Choroid plexus epithelial cell (primary cell): ENCODE measurements around the gene RASL10A.

Source experiments
- DNase-seq: peaks from one replicate; pipeline ENCODE4 v3.0.0-alpha.2; 2010; ENCODE audit warnings: low read depth
- H3K4me3 ChIP-seq: 2 replicates; pipeline ENCODE4 v1.5.1; 2011; ENCODE audit warnings: low read depth, mild to moderate bottlenecking, control low read depth, low read length, moderate library complexity
- TF ChIP-seq, protein P1 (sequence below): conservative IDR thresholded peaks from 2 replicates; pipeline ENCODE4 v1.5.1; 2011; ENCODE audit warnings: low read depth, mild to moderate bottlenecking, control low read depth, inconsistent platforms, low read length, moderate library complexity

The RASL10A gene

DNA sequence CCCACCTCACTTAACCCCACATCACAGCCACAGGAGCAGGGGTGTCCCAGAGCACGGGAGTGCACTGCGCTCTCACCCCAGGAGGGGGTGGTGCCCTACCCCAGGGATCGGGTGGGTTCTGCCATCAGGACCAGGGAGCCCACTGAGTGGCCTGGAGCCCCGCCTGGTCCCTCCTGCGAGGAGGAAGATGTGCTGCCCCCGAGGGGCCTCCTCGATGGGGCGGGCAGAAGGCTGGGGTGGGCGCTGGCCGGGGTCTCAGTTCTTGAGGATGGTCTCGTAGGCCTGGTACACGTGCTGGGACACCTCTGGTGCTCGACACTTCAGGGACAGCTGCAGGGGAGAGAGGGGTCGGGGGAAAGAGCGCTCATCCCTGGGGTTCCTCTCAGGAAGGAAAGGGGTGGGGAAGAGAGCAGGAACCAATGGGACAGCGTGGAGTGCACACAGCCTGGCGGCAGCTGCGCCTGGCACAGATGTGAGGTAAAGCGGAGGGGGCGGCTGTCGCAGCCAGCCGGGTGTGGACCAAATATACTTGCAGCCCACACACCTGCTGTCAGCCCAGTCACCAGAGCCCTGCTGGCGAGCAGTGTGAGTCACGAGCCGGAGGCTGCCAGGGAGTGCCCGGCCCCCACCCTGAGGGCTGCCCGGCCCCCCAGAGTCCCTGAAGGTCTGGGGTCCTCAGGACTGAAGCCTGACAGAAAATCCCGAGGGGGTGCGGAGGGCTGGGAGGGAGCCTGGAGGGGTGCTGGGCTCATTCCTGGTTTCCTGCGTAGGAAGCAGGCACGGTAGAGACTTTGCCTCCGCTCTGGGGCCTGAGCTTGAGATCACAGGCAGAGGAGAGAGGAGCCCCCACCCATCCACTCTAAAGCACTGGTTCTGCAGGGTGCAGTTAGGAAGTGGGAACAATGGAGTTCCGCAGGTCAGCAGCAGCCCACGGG, 13.3 kb upstream of the RASL10A start:
- DNase-seq, result no peak
- no peak overlapping the region for H3K4me3 ChIP-seq
- TF ChIP-seq, protein P1, sequence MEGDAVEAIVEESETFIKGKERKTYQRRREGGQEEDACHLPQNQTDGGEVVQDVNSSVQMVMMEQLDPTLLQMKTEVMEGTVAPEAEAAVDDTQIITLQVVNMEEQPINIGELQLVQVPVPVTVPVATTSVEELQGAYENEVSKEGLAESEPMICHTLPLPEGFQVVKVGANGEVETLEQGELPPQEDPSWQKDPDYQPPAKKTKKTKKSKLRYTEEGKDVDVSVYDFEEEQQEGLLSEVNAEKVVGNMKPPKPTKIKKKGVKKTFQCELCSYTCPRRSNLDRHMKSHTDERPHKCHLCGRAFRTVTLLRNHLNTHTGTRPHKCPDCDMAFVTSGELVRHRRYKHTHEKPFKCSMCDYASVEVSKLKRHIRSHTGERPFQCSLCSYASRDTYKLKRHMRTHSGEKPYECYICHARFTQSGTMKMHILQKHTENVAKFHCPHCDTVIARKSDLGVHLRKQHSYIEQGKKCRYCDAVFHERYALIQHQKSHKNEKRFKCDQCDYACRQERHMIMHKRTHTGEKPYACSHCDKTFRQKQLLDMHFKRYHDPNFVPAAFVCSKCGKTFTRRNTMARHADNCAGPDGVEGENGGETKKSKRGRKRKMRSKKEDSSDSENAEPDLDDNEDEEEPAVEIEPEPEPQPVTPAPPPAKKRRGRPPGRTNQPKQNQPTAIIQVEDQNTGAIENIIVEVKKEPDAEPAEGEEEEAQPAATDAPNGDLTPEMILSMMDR, result no peak

DNA sequence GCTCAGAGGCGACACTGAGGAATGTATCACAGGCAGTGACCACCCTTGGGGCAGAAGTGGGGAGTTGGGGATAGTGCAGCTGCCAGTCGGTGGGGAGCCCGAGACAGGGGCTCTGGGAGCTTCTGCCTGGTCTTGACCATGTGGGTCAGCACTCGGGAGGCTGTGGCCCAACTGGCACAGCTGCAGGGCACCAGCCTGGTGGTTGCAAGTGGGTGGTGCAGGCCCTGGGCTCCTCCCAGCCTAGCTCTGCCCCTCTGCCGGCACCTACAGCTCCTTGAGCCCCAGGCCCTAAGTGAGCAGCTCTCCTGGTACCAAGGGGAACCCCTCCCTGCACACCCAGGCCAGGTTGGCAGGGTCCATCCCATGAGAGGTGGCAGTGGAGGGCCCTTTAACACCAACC, 12.6 kb upstream of the RASL10A start:
- no peak for DNase-seq
- TF ChIP-seq, protein P1, result no peak
- no peak overlapping the region for H3K4me3 ChIP-seq

DNA sequence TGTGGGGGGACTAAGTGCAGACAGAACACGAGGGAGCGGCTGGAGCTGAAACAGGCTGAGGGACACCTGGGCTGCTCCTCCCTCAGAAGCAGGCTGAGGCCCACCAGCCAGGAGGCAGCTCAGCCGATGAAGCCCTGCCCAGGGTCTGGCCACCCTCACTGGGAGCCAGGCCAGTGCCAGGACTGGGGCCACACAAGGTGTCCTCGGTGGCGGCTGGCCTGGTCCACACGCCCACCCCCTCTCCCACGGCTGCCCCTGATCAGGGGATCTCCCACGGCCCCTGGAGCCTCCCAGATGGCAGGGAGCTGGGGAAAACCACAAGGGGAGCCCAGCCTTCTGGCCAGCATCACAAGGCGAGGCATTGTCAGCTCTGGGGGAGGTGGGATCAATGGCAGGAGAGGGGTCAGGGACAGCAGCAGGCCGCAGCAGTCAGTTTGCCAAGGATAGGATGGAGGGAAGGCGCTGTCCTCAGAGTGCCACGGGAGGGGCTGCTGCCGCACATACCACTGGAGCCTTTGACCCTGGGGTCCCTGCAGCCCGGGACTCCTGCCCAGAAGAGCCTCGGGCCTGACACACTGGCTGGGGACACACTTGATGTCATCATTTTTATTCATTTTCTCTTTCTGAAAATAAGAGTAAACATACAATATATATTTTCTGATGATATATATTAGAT, 11.7 kb upstream of the RASL10A start:
- TF ChIP-seq, protein P1, result no peak
- H3K4me3 ChIP-seq, result no peak overlapping the region
- DNase-seq, result no peak

DNA sequence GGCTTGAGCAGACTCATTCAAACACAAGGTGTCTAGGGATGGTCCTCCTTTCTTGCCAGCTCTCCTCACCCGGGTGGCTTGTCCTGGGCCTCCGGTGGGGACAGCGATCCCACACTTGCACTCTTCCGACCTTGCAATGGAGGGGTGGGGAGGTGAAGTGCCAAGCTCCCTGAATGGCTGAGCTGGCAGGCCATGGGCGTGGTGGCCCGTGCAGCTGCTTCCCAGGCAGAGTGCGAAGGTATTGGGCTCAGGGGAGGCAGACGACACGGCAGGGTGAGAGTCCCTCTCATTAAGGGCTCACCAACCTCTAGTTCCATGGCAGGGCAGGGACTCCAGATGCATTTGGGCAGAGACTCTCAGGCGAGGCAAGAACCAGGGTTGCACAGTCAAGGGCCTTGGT, 11.0 kb upstream of the RASL10A start:
- DNase-seq, result no peak
- TF ChIP-seq, protein P1, result no peak
- H3K4me3 ChIP-seq, result no peak overlapping the region

DNA sequence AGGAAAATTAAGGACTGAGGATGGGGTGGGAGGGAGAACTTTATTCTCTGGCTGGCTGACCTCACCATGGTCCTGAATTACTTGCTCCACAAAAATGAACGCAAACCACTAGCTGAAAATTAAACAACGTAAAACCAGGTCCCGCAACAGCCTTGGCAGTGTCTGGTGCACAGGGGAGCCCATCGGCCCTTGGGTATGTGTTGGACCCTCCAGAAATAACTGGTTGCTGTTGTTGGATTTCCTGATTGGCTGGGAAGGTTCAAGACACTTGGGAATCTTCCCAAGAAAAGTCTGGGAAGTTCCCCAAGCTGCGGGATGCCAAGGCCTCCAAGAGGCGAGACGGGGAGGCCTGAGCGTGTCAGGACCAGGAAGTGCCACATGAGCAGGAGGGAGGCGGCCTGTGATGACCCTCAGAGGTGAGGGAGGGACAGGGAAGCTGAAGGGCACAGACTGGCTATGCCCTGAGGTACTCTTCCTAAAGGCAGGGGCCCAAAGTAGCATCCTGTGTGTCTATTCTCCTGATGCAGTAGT, 10.4 kb upstream of the RASL10A start:
- TF ChIP-seq, protein P1, result no peak

DNA sequence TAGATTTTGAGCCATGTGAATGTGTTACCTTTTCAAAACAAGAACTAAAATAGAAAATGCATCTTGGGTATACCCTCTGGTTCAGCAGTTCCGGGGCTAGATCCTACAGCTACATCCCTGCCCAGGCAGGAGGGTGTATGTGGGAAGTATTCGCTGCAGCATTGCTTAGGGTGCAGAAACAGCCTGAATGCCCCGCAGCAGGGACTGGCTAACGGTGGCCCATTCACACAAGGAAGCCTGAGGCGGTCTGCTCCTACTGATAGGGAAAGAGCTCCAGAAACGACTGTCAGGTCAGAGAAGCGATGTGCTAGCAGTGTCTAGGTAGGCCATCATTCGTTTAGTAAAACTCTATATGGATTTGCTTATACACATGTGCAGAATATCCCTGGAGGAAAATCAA, 9.9 kb upstream of the RASL10A start:
- no peak overlapping the region for H3K4me3 ChIP-seq
- no peak for DNase-seq
- TF ChIP-seq, protein P1, result no peak

More for the DNA sequence above, 10.4 kb upstream of the RASL10A start:
- DNase-seq, result no peak
- no peak overlapping the region for H3K4me3 ChIP-seq
